ENCODE measurements around the gene PBXIP1. TPM values are rescaled to one million over a fixed set of nuclear protein-coding genes. Genes with fewer than 3 reads are reported as not detected.

The PBXIP1 gene, protein sequence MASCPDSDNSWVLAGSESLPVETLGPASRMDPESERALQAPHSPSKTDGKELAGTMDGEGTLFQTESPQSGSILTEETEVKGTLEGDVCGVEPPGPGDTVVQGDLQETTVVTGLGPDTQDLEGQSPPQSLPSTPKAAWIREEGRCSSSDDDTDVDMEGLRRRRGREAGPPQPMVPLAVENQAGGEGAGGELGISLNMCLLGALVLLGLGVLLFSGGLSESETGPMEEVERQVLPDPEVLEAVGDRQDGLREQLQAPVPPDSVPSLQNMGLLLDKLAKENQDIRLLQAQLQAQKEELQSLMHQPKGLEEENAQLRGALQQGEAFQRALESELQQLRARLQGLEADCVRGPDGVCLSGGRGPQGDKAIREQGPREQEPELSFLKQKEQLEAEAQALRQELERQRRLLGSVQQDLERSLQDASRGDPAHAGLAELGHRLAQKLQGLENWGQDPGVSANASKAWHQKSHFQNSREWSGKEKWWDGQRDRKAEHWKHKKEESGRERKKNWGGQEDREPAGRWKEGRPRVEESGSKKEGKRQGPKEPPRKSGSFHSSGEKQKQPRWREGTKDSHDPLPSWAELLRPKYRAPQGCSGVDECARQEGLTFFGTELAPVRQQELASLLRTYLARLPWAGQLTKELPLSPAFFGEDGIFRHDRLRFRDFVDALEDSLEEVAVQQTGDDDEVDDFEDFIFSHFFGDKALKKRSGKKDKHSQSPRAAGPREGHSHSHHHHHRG
- 100 to 1,000 TPM; 107 to 390 (median 383) TPM for total RNA-seq
- 100 to 1,000 TPM; 234 to 318 TPM for polyA plus RNA-seq
- total RNA-seq, result 675 reads per million, percentile 98 among the genes with 10 or more reads in this experiment

DNA sequence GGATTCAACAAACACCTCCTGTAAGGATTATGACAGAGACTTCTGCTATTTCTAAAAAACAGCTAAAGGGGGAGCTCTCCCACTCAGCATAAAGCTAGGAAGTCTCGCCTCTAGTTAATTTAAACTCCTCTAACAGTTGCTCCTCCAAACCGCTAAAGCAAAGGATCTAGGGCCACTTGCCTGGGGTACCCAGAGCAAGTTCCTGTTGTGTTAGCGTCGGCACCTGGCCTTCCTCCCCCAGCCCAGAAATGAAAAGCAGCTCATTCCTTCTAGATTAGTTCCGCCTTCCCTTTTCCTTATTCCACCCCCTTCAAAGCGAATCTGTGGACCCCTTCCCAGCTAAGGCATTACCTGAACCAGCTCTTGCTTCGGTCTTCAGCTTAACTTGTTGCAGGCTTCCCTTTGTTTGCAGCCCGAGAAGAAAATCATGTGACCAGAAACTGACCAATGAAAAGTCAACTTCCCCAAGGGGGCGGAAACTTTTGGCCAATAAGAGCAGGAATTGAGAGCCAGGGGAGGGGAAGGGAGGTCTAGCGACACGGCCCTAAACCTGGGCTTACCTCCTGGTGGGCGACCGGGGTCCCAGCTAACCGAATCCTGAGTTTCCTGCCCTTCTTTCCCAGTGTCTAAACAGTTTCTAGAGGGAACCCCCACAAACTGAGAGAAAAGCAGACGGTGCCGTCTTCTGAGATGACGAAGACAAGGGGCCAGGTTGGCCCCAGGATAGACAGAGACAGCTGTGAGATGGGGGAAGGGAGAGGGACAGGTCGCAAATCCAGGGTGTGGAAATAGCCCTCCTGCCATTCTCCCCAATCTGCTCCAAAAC is at the start of gene PBXIP1:
TSS of gene PBXIP1 (minus strand) at position 382 of the 826 bp plus-strand sequence. CDS start 2,378 bp downstream, outside the sequence.
- Histone ChIP-seq H3K27ac (ENCODE audit: low read depth, low read length) (peak within 1 kb of the TSS; percentile 96), H3K27me3 (ENCODE audit: control insufficient read depth in 2 of 2, insufficient read depth in 2 of 2, low read length in 2 of 2) (no peaks in the 10 kb centered on the region), H3K4me1 (ENCODE audit: control insufficient read depth in 2 of 2, insufficient read depth in 2 of 2, low read length in 2 of 2) (peaks cover 53 to 54% of the 10 kb centered on the region in 2 donors), H3K4me3 (ENCODE audit: low read length) (peak within 1 kb of the TSS; percentile 92), H3K36me3 (ENCODE audit: control insufficient read depth in 2 of 3, insufficient read depth in 3 of 3, low read length in 3 of 3) (peaks cover 0 to 31% (median 4%) of the 10 kb centered on the region in 3 experiments), H3K9me3 (ENCODE audit: control insufficient read depth in 2 of 3, low read length in 3 of 3) (no peaks in the 10 kb centered on the region)
- Mint-ChIP-seq H3K27ac (peak within 1 kb of the TSS; percentile 97 to 100 (median 99)), H3K36me3 (peaks cover 0 to 20% (median under 1%) of the 10 kb centered on the region in 5 donors), H3K4me1 (peaks cover 59 to 87% (median 76%) of the 10 kb centered on the region in 7 donors), H3K4me3 (peak within 1 kb of the TSS; percentile 92 to 99 (median 98)), H3K27me3 (no peaks in the 10 kb centered on the region), H3K9me3 (peaks cover 0 to 4% (median 0%) of the 10 kb centered on the region in 11 donors)
- ChIA-PET POLR2A (interaction anchor here (0.5 to 13.7 kb wide), 29 partner anchors 8 to 571 kb away, joined by 3 to 160 read pairs (median 4); partner anchors contain the start of genes CKS1B, FLAD1, KRTCAP2 and PMVK), CTCF (interaction anchor here (0.6 to 9.3 kb wide), 19 partner anchors 18 to 1257 kb away, joined by 3 to 101 read pairs (median 5); partner anchors contain the start of genes KRTCAP2, PMF1 and PMVK)
- intact Hi-C loops (cut with micrococcal nuclease), result loop anchor here (1.0 to 10.0 kb wide), 14 partner anchors 18 to 991 kb away; partner anchors contain the start of genes CKS1B (in 2 of the 2), FLAD1 (in 2 of the 2), UBE2Q1 (in 2 of the 2) and ADAR (in 1 of the 2)
- DNase-seq, result peak; percentile 56 to 95 (median 92)
- ATAC-seq, result peak; percentile 58

GRCh38 chr1:155005076-155006011 is 49.4 kb upstream of the PBXIP1 start:
- Histone ChIP-seq H3K4me1 (ENCODE audit: control insufficient read depth in 2 of 2, insufficient read depth in 2 of 2, low read length in 2 of 2) (peaks cover 35 to 44% of the 10 kb centered on the region in 2 donors), H3K36me3 (ENCODE audit: control insufficient read depth in 2 of 3, insufficient read depth in 3 of 3, low read length in 3 of 3) (peaks cover 0 to 15% (median 0%) of the 10 kb centered on the region in 3 experiments), H3K27me3 (ENCODE audit: control insufficient read depth in 2 of 2, insufficient read depth in 2 of 2, low read length in 2 of 2) (no peaks in the 10 kb centered on the region), H3K4me3 (ENCODE audit: low read length) (no peak overlapping the region), H3K9me3 (ENCODE audit: control insufficient read depth in 2 of 3, low read length in 3 of 3) (no peaks in the 10 kb centered on the region), H3K27ac (ENCODE audit: low read depth, low read length) (peak overlapping the region; percentile 83)
- no peaks in the 10 kb centered on the region for H3K9me3 Mint-ChIP-seq
- intact Hi-C loops (cut with micrococcal nuclease), result loop anchor here (1.0 to 10.0 kb wide), 3 partner anchors 12 to 1499 kb away; partner anchors contain the start of gene MEF2D (in 1 of the 2)
- peak in 1 of 9 donors; percentile 41 for DNase-seq
- no peaks in the 10 kb centered on the region for H3K27me3 Mint-ChIP-seq
- H3K36me3 Mint-ChIP-seq, result peaks cover 0 to 31% (median 0%) of the 10 kb centered on the region in 5 donors
- peak overlapping the region; percentile 26 to 98 (median 93) for H3K27ac Mint-ChIP-seq
- no peak for ATAC-seq
- H3K4me3 Mint-ChIP-seq, result peak overlapping the region; percentile 16 to 99 (median 96)
- peaks cover 19 to 56% (median 45%) of the 10 kb centered on the region in 7 donors for H3K4me1 Mint-ChIP-seq
- POLR2A ChIA-PET, result interaction anchor here (1.1 to 18.2 kb wide), 7 partner anchors 10 to 58 kb away, joined by 3 to 270 read pairs (median 4); partner anchors contain the start of genes EFNA4 and PBXIP1
- CTCF ChIA-PET, result interaction anchor here (17.9 kb wide), 1 partner anchor 9 kb away, joined by 291 read pairs; no protein-coding TSS in a partner anchor

- Histone ChIP-seq H3K36me3 (ENCODE audit: control insufficient read depth in 2 of 3, insufficient read depth in 3 of 3, low read length in 3 of 3) (peaks cover 0 to 15% (median 0%) of the 10 kb centered on the region in 3 experiments), H3K4me3 (ENCODE audit: low read length) (peak overlapping the region; percentile 83), H3K9me3 (ENCODE audit: control insufficient read depth in 2 of 3, low read length in 3 of 3) (no peaks in the 10 kb centered on the region), H3K4me1 (ENCODE audit: control insufficient read depth in 2 of 2, insufficient read depth in 2 of 2, low read length in 2 of 2) (peaks cover 27 to 44% of the 10 kb centered on the region in 2 donors), H3K27ac (ENCODE audit: low read depth, low read length) (peak overlapping the region; percentile 83), H3K27me3 (ENCODE audit: control insufficient read depth in 2 of 2, insufficient read depth in 2 of 2, low read length in 2 of 2) (no peaks in the 10 kb centered on the region)
- ChIA-PET POLR2A (interaction anchor here (0.5 to 18.2 kb wide), 9 partner anchors 10 to 415 kb away, joined by 3 to 270 read pairs (median 4); partner anchors contain the start of genes EFNA4, FLAD1, PBXIP1 and PYGO2), CTCF (interaction anchor here (1.0 to 17.9 kb wide), 3 partner anchors 10 to 31 kb away, joined by 5 to 291 read pairs (median 5); partner anchors contain the start of gene FLAD1)
- peaks cover 19 to 56% (median 47%) of the 10 kb centered on the region in 7 donors for H3K4me1 Mint-ChIP-seq
- peak overlapping the region; percentile 79 to 98 (median 88) for H3K27ac Mint-ChIP-seq
- peak overlapping the region; percentile 85 to 99 (median 96) for H3K4me3 Mint-ChIP-seq
- H3K36me3 Mint-ChIP-seq, result peaks cover 0 to 23% (median 0%) of the 10 kb centered on the region in 5 donors
- DNase-seq (no peak), ATAC-seq (no peak)
- H3K27me3 Mint-ChIP-seq, result no peaks in the 10 kb centered on the region
- intact Hi-C loops (cut with micrococcal nuclease), result loop anchor here (5.0 to 10.0 kb wide), 4 partner anchors 58 to 1500 kb away; partner anchors contain the start of genes ATP8B2 (in 1 of the 2), EFNA4 (in 1 of the 2) and MEF2D (in 1 of the 2)
- H3K9me3 Mint-ChIP-seq, result peaks cover 0 to 2% (median 0%) of the 10 kb centered on the region in 11 donors
Observed at GRCh38 chr1:155004352-155005075, 48.6 kb upstream of the PBXIP1 start.

GRCh38 chr1:155003766-155004351 is 48.0 kb upstream of the PBXIP1 start:
- peak overlapping the region; percentile 83 for H3K27ac ChIP-seq (ENCODE audit: low read depth, low read length)
- no peaks in the 10 kb centered on the region for H3K27me3 ChIP-seq (ENCODE audit: control insufficient read depth in 2 of 2, insufficient read depth in 2 of 2, low read length in 2 of 2)
- H3K9me3 ChIP-seq (ENCODE audit: control insufficient read depth in 2 of 3, low read length in 3 of 3), result no peaks in the 10 kb centered on the region
- peaks cover 23 to 58% (median 47%) of the 10 kb centered on the region in 7 donors for H3K4me1 Mint-ChIP-seq
- H3K4me1 ChIP-seq (ENCODE audit: control insufficient read depth in 2 of 2, insufficient read depth in 2 of 2, low read length in 2 of 2), result peaks cover 29 to 47% of the 10 kb centered on the region in 2 donors
- ATAC-seq (no peak), DNase-seq (no peak)
- peaks cover 0 to 2% (median 0%) of the 10 kb centered on the region in 11 donors for H3K9me3 Mint-ChIP-seq
- H3K4me3 Mint-ChIP-seq, result peak overlapping the region; percentile 92 to 99 (median 98)
- H3K27ac Mint-ChIP-seq, result peak overlapping the region; percentile 84 to 98 (median 95)
- H3K36me3 Mint-ChIP-seq, result peaks cover 0 to 20% (median 0%) of the 10 kb centered on the region in 5 donors
- ChIA-PET POLR2A (interaction anchor here (0.5 to 18.2 kb wide), 9 partner anchors 10 to 415 kb away, joined by 3 to 270 read pairs (median 4); partner anchors contain the start of genes EFNA4, FLAD1, PBXIP1 and PYGO2), CTCF (interaction anchor here (1.0 to 17.9 kb wide), 3 partner anchors 11 to 30 kb away, joined by 5 to 291 read pairs (median 5); partner anchors contain the start of gene FLAD1)
- H3K36me3 ChIP-seq (ENCODE audit: control insufficient read depth in 2 of 3, insufficient read depth in 3 of 3, low read length in 3 of 3), result peaks cover 0 to 10% (median 0%) of the 10 kb centered on the region in 3 experiments
- no peaks in the 10 kb centered on the region for H3K27me3 Mint-ChIP-seq
- intact Hi-C loops (cut with micrococcal nuclease), result loop anchor here (2.0 to 10.0 kb wide), 4 partner anchors 58 to 1501 kb away; partner anchors contain the start of genes ATP8B2 (in 1 of the 2), EFNA4 (in 1 of the 2), MEF2D (in 1 of the 2) and PMVK (in 1 of the 2)
- peak overlapping the region; percentile 83 for H3K4me3 ChIP-seq (ENCODE audit: low read length)
